ENCODE measurements around the gene MAPK10.

Gene MAPK10

DNA sequence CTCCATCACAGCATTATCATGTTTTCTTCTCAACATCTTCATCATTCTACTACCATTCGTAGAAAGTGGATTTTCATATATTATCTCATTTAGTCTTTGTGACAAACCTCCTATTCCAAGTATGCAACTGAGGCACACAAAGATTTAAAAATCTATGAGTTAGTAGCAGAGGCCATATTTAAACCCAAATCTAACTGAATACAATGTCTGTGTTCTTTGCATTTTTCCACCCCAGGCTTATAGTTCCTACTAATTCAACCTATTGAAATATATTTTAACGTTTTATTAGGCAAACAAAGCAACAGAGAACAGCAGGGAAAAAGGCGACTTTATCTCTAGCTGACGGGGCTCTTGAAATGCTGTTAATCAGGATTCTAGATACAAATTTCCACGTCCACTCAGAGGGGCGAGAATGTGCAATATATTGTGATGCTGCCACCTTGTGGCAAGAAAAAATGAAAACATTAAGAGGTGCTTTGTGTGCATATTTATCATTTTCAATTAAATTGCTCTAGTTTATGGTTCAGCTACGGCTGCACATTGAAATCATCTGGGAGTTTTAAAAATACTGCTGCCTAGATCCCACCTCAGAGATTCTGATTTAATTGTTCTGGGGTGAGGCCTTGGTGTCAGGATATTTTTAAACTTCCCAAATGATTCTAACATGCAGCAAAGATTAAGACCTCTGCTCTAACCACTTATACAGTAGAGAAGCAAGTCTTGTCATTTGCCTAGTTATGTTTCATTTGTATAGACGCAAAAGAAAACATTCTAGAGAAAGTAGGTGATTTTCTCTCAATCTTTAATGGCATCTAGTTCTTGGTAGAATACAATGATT lies 315.9 kb downstream of the MAPK10 start:
- H3K27me3 ChIP-seq (ENCODE audit: control insufficient read depth, low read length): no peaks in the 10 kb centered on the region
- no peak overlapping the region for H3K4me2 ChIP-seq (ENCODE audit: low read length)
- no peaks in the 10 kb centered on the region for H3K9me2 ChIP-seq (replicated peaks; ENCODE audit: control insufficient read depth, low read length)
- H4K20me1 ChIP-seq (ENCODE audit: control insufficient read depth, insufficient read depth, low read depth, low read length): no peaks in the 10 kb centered on the region
- no peaks in the 10 kb centered on the region for H3F3A ChIP-seq (ENCODE audit: control insufficient read depth, insufficient read depth)
- H3K79me2 ChIP-seq (ENCODE audit: control insufficient read depth, low read length): no peaks in the 10 kb centered on the region
- no peak overlapping the region for H3K4me3 ChIP-seq (ENCODE audit: low read length)
- H3K4me1 ChIP-seq (ENCODE audit: control insufficient read depth, low read length): no peaks in the 10 kb centered on the region
- H3K27ac ChIP-seq (ENCODE audit: low read depth, low read length): no peak overlapping the region
- peaks cover 5% of the 10 kb centered on the region; the same call in 1 of the 2 replicates for H3K36me3 ChIP-seq (ENCODE audit: control insufficient read depth, low read length)
- H3K9me3 ChIP-seq (ENCODE audit: control insufficient read depth, insufficient read depth, low read length): no peaks in the 10 kb centered on the region
- TF ChIP-seq, protein P1, sequence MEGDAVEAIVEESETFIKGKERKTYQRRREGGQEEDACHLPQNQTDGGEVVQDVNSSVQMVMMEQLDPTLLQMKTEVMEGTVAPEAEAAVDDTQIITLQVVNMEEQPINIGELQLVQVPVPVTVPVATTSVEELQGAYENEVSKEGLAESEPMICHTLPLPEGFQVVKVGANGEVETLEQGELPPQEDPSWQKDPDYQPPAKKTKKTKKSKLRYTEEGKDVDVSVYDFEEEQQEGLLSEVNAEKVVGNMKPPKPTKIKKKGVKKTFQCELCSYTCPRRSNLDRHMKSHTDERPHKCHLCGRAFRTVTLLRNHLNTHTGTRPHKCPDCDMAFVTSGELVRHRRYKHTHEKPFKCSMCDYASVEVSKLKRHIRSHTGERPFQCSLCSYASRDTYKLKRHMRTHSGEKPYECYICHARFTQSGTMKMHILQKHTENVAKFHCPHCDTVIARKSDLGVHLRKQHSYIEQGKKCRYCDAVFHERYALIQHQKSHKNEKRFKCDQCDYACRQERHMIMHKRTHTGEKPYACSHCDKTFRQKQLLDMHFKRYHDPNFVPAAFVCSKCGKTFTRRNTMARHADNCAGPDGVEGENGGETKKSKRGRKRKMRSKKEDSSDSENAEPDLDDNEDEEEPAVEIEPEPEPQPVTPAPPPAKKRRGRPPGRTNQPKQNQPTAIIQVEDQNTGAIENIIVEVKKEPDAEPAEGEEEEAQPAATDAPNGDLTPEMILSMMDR (IDR thresholded peaks at IDR 0.05; ENCODE audit: low read depth, low read length, poor library complexity, severe bottlenecking): peak; percentile 72
- TF ChIP-seq EZH2phosphoT487 (IDR thresholded peaks at IDR 0.05; ENCODE audit: borderline replicate concordance, low read length): no peak

GRCh38 chr4:86038037-86038436 lies 321.8 kb downstream of the MAPK10 start:
- no peak overlapping the region for H3K27ac ChIP-seq (ENCODE audit: low read depth, low read length)
- no peaks in the 10 kb centered on the region for H3K9me3 ChIP-seq (ENCODE audit: control insufficient read depth, insufficient read depth, low read length)
- H4K20me1 ChIP-seq (ENCODE audit: control insufficient read depth, insufficient read depth, low read depth, low read length): no peaks in the 10 kb centered on the region
- H3K9me2 ChIP-seq (replicated peaks; ENCODE audit: control insufficient read depth, low read length): no peaks in the 10 kb centered on the region
- H3F3A ChIP-seq (ENCODE audit: control insufficient read depth, insufficient read depth): no peaks in the 10 kb centered on the region
- no peak overlapping the region for H3K4me2 ChIP-seq (ENCODE audit: low read length)
- TF ChIP-seq, protein P1 (IDR thresholded peaks at IDR 0.05; ENCODE audit: low read depth, low read length, poor library complexity, severe bottlenecking): no peak
- TF ChIP-seq EZH2phosphoT487 (IDR thresholded peaks at IDR 0.05; ENCODE audit: borderline replicate concordance, low read length): no peak
- no peak overlapping the region for H3K4me3 ChIP-seq (ENCODE audit: low read length)
- peaks cover 5% of the 10 kb centered on the region for H3K36me3 ChIP-seq (ENCODE audit: control insufficient read depth, low read length)
- H3K79me2 ChIP-seq (ENCODE audit: control insufficient read depth, low read length): no peaks in the 10 kb centered on the region
- H3K27me3 ChIP-seq (ENCODE audit: control insufficient read depth, low read length): no peaks in the 10 kb centered on the region
- H3K4me1 ChIP-seq (ENCODE audit: control insufficient read depth, low read length): no peaks in the 10 kb centered on the region

- H3K9me3 ChIP-seq (ENCODE audit: control insufficient read depth, insufficient read depth, low read length): no peaks in the 10 kb centered on the region
- H3K27ac ChIP-seq (ENCODE audit: low read depth, low read length): no peak overlapping the region
- no peaks in the 10 kb centered on the region for H4K20me1 ChIP-seq (ENCODE audit: control insufficient read depth, insufficient read depth, low read depth, low read length)
Observed at GRCh38 chr4:86036736-86037135, 323.1 kb downstream of the MAPK10 start.

More at GRCh38 chr4:86036736-86037135, 323.1 kb downstream of the MAPK10 start:
- H3F3A ChIP-seq (ENCODE audit: control insufficient read depth, insufficient read depth): no peaks in the 10 kb centered on the region
- no peak for TF ChIP-seq EZH2phosphoT487 (IDR thresholded peaks at IDR 0.05; ENCODE audit: borderline replicate concordance, low read length)
- TF ChIP-seq, protein P1 (IDR thresholded peaks at IDR 0.05; ENCODE audit: low read depth, low read length, poor library complexity, severe bottlenecking): no peak
- no peaks in the 10 kb centered on the region for H3K79me2 ChIP-seq (ENCODE audit: control insufficient read depth, low read length)
- H3K36me3 ChIP-seq (ENCODE audit: control insufficient read depth, low read length): peaks cover 10% of the 10 kb centered on the region
- no peaks in the 10 kb centered on the region for H3K4me1 ChIP-seq (ENCODE audit: control insufficient read depth, low read length)
- H3K27me3 ChIP-seq (ENCODE audit: control insufficient read depth, low read length): no peaks in the 10 kb centered on the region
- H3K9me2 ChIP-seq (replicated peaks; ENCODE audit: control insufficient read depth, low read length): no peaks in the 10 kb centered on the region
- H3K4me2 ChIP-seq (ENCODE audit: low read length): no peak overlapping the region
- no peak overlapping the region for H3K4me3 ChIP-seq (ENCODE audit: low read length)
